ENCODE data around the gene RPL36AL. TPM values are rescaled to one million over a fixed set of nuclear protein-coding genes. Genes with fewer than 3 reads are reported as not detected.
"Not testable (repeated sequence)": the region's sequence is repeated elsewhere in the genome, so short reads cannot be mapped to it uniquely, and the experiment has no call there.

Gene RPL36AL
- total RNA-seq, 1 experiment from 2014 or later, result 358 TPM

DNA sequence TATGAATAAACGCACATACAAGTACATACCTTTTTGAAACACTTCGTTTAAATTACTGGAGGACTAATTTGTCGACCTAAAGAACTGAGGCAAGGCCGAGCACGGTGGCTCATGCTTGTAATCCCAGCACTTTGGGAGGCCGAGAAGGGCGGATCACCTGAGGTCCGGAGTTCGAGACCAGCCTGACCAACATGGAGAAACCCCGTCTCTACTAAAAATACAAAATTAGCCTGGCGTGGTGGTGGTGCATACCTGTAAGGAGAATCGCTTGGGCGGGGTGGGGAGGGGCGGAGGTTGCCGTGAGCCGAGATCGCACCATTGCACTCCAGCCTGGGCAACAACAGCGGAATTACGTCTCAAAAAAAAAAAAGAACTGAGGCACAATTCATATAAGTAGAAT lies 1.2 kb downstream of the RPL36AL start:
- DNase-seq (ENCODE audit: low spot score), result not testable (repeated sequence)

DNA sequence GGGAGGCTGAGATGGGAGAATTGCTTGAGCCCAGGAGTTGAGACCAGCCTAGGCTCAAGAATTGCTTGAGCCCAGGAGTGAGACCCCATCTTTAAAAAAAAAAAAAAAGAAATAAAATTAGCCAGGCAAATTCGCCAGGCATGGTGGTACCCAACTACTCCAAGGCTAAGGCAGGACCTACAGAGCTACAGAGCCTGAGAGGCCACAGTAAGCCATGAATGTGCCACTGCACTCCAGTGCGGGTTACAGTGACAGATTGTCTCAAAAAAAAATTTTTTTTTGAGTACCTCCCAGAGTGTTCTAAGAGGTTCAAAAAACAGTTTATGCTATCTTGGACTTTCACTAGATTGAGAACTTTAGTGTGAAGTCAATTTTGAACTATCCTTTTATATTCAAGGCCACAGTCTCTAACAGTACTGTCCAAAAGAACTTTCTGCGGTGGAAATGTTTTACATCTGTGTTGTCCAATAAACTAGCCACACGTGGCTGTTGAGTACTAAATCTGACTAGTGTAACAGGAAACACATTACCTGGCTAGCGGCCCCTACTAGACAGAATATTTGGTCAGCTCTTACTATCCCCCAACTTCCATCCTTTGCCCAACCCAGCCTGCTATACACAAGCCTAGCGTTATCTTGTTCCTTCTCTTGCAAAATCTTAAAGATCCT lies 2.4 kb downstream of the RPL36AL start:
- DNase-seq (ENCODE audit: low spot score), result no peak

GRCh38 chr14:49615776-49616175 lies 4.7 kb downstream of the RPL36AL start:
- no peak for DNase-seq (ENCODE audit: low spot score)

- DNase-seq (ENCODE audit: low spot score), result no peak
Observed at GRCh38 chr14:49614196-49614595, 6.2 kb downstream of the RPL36AL start.

GRCh38 chr14:49612671-49613070 lies 7.8 kb downstream of the RPL36AL start:
- no peak for DNase-seq (ENCODE audit: low spot score)

- DNase-seq (ENCODE audit: low spot score), result no peak
Observed at GRCh38 chr14:49612251-49612650, 8.2 kb downstream of the RPL36AL start.

GRCh38 chr14:49607583-49607982 lies 12.8 kb downstream of the RPL36AL start:
- no peak for DNase-seq (ENCODE audit: low spot score)

GRCh38 chr14:49598485-49599300 lies 21.7 kb downstream of the RPL36AL start, which contains the start of gene LRR1:
Gene LRR1 (plus strand): TSS chr14:49598940. CDS start chr14:49599021, 81 bp downstream.
- DNase-seq (ENCODE audit: low spot score), result peak; percentile 71

GRCh38 chr14:49598189-49598484 lies 22.3 kb downstream of the RPL36AL start:
- no peak for DNase-seq (ENCODE audit: low spot score)

DNA sequence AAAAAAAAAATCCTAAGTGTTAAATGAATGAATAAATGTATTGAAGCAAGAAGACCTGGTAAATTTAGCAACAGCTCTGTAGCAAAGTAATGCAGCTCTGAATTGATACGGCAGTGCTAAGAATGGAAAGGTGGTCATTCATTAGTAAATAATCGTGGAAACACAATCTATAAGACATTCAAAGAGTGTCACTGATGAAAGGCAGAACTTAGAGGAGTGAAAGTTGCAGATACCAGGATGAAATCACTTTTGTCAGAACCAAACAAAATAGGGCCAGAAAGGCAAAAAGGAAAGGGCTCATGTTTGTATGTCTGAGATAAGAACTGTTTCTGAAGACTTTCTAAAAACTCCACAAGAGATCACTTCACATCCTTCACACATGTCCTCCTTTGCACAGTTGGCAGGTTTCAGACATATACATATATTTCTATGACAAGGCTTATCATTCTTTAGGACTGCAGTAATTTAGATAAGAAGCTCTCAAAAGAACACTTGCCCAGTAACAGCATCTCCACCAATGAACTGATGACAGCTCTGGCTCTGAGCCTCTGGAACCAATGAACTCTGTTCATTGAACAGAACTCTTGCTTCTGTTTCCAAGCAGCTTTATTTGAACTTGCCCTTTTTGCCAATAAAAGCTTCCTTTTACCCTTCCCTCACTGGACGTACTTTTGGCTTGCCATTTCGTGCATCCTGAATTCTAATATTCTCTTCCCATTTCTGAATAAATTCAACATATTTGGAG lies 25.9 kb downstream of the RPL36AL start:
- no peak for DNase-seq (ENCODE audit: low spot score)

DNA sequence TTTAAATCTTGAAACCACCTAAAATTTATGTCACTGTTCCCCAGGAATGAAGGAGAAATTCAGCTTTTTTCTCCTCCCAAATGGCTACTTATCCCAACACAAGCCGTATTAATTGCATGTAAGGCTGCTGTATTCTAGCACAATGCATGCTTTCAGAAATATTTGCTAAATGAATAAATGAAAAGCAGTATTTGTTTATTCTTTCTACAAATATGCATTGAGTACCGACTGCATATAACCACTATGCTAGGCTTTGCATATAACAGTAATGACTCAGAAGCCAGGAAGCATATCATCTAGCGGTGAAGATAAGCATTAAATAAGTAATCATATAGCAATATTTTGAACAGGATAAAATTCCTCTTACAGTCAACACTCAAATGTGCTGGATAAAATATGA lies 27.4 kb downstream of the RPL36AL start:
- no peak for DNase-seq (ENCODE audit: low spot score)

- no peak for DNase-seq (ENCODE audit: low spot score)
Observed at GRCh38 chr14:49589387-49589786, 31.0 kb downstream of the RPL36AL start.

- DNase-seq (ENCODE audit: low spot score), result peak; percentile 58
Observed at GRCh38 chr14:49586673-49587460, 33.6 kb downstream of the RPL36AL start.

- DNase-seq (ENCODE audit: low spot score), result peak; percentile 99
Observed at GRCh38 chr14:49585803-49586672, 34.4 kb downstream of the RPL36AL start, which contains the start of gene RPS29. Gene RPS29 (minus strand): TSS chr14:49586380. CDS start chr14:49586346, 34 bp downstream.

DNA sequence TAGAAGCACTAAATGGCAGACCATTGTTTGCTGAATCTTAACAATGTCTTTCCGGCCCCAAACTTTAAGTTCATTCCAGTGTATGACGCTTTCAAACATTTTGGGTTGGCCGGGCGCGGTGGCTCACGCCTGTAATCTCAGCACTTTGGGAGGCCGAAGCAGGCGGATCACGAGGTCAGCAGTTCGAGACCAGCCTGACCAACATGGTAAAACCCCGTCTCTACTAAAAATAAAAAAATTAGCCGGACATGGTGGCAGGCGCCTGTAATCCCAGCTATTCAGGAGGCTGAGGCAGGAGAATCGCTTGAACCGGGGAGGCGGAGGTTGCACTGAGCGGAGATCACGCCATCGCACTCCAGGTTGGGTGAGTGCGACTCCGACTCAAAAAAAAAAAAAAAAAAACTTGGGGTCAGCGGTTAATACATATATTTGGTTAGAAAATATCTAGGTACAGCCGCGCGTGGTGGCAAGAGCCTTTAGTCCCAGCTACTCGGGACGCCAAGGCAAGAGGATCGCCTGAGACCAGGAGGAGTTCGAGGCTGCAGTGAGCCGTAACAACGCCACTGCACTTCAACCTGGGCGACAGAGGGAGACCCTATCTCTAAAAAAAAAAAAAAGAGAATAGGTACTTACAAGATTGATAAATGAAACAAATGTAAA lies 35.3 kb downstream of the RPL36AL start:
- DNase-seq (ENCODE audit: low spot score), result not testable (repeated sequence)

DNA sequence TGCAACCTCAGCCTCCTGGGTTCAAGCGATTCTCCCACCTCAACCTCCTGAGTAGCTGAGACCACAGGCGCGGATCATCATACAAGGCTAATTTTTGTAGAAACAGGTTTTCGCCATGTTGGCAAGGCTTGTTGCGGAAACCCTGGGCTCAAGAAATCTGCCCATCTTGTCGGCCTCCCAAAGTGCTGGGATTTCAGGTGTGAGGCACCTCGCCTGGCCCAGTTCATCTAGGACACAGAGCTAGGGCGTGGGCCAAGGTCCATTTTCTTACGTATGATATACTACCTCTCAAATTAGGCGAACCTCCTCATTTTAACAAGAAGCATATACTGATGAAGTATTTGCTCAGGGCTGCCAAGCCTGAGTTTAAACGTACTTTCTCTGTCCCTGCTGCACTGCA lies 36.4 kb downstream of the RPL36AL start:
- no peak for DNase-seq (ENCODE audit: low spot score)

GRCh38 chr14:49583629-49584028 lies 36.8 kb downstream of the RPL36AL start:
- DNase-seq (ENCODE audit: low spot score), result no peak

GRCh38 chr14:49582113-49582977 lies 38.1 kb downstream of the RPL36AL start:
- no peak for DNase-seq (ENCODE audit: low spot score)
